Neutrophil (primary cell): ENCODE data around the gene MPC1.
"Not testable (repeated sequence)": the region's sequence is repeated elsewhere in the genome, so short reads cannot be mapped to it uniquely, and the experiment has no call there.

Experiments used
- H3K27ac ChIP-seq: fragments of 200-600 bp; sonication (generic); 2 replicates; pipeline ENCODE4 v1.5.1; 2016; ENCODE audit warnings: mild to moderate bottlenecking, moderate library complexity
- H3K27me3 ChIP-seq: fragments of 200-600 bp; sonication (generic); 2 replicates; pipeline ENCODE4 v1.6.0; 2016; ENCODE audit warnings: mild to moderate bottlenecking
- H3K36me3 ChIP-seq: fragments of 200-600 bp; sonication (generic); 2 replicates; pipeline ENCODE4 v1.5.1; 2017
- H3K4me1 ChIP-seq, 2 experiments: fragments of 200-600 bp in 1 of 2; sonication (generic) in 1 of 2; 1 replicate in 1 of 2; 2 replicates in 1 of 2; pipeline versions ENCODE4 v1.5.1 to v1.6.1; 2013 to 2016; ENCODE audit warnings: low read depth in 1 of 2, low read length in 1 of 2, mild to moderate bottlenecking in 1 of 2, moderate library complexity in 1 of 2; ENCODE audit not compliant: control insufficient read depth in 1 of 2, insufficient read depth in 1 of 2
- H3K4me3 ChIP-seq, 2 experiments: fragments of 200-600 bp in 1 of 2; sonication (generic) in 1 of 2; 1 replicate in 1 of 2; 2 replicates in 1 of 2; pipeline ENCODE4 v1.5.1; 2013 to 2016; ENCODE audit warnings: low read depth in 1 of 2, low read length in 1 of 2, mild to moderate bottlenecking in 1 of 2, moderate library complexity in 1 of 2
- H3K9me3 ChIP-seq: fragments of 200-600 bp; sonication (generic); 2 replicates; pipeline ENCODE4 v1.5.1; 2016
- TF ChIP-seq, protein P1 (sequence below): fragments of 200-600 bp; sonication (generic); IDR thresholded peaks from 2 replicates; pipeline ENCODE4 v1.5.1; 2016; ENCODE audit warnings: antibody characterized with exemption

MPC1 gene

DNA sequence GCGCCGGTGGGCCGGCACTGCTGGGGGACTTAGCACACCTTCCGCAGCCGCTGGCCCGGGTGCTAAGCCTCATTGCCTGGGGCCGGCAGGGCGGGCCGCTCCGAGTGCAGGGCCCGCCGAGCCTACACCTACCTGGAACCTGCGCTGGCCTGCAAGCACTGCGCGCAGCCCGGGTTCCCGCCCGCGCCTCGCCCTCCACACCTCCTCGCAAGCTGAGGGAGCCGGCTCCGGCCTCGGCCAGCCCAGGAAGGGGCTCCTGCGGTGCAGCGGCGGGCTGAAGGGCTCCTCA lies 10.7 kb upstream of the MPC1 start:
- Histone ChIP-seq H3K27ac (no peak overlapping the region), H3K4me3 (no peak overlapping the region), H3K36me3 (no peaks in the 10 kb centered on the region), H3K27me3 (peaks cover 53% of the 10 kb centered on the region), H3K4me1 (peaks cover 2 to 4% of the 10 kb centered on the region in 2 experiments), H3K9me3 (no peaks in the 10 kb centered on the region)
- TF ChIP-seq, protein P1, sequence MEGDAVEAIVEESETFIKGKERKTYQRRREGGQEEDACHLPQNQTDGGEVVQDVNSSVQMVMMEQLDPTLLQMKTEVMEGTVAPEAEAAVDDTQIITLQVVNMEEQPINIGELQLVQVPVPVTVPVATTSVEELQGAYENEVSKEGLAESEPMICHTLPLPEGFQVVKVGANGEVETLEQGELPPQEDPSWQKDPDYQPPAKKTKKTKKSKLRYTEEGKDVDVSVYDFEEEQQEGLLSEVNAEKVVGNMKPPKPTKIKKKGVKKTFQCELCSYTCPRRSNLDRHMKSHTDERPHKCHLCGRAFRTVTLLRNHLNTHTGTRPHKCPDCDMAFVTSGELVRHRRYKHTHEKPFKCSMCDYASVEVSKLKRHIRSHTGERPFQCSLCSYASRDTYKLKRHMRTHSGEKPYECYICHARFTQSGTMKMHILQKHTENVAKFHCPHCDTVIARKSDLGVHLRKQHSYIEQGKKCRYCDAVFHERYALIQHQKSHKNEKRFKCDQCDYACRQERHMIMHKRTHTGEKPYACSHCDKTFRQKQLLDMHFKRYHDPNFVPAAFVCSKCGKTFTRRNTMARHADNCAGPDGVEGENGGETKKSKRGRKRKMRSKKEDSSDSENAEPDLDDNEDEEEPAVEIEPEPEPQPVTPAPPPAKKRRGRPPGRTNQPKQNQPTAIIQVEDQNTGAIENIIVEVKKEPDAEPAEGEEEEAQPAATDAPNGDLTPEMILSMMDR, result no peak

GRCh38 chr6:166392755-166393534 lies 10.2 kb upstream of the MPC1 start:
- H3K27me3 ChIP-seq, result peaks cover 53% of the 10 kb centered on the region
- not testable (repeated sequence) for H3K36me3 ChIP-seq, H3K4me3 ChIP-seq, H3K9me3 ChIP-seq, H3K4me1 ChIP-seq, H3K27ac ChIP-seq

- Histone ChIP-seq H3K27ac (no peak overlapping the region), H3K9me3 (no peaks in the 10 kb centered on the region), H3K4me1 (peaks cover 14 to 15% of the 10 kb centered on the region in 2 experiments), H3K27me3 (peaks cover 39% of the 10 kb centered on the region), H3K36me3 (no peaks in the 10 kb centered on the region), H3K4me3 (no peak overlapping the region)
- TF ChIP-seq, protein P1, result no peak
Measured at GRCh38 chr6:166389119-166389518, 6.4 kb upstream of the MPC1 start.

DNA sequence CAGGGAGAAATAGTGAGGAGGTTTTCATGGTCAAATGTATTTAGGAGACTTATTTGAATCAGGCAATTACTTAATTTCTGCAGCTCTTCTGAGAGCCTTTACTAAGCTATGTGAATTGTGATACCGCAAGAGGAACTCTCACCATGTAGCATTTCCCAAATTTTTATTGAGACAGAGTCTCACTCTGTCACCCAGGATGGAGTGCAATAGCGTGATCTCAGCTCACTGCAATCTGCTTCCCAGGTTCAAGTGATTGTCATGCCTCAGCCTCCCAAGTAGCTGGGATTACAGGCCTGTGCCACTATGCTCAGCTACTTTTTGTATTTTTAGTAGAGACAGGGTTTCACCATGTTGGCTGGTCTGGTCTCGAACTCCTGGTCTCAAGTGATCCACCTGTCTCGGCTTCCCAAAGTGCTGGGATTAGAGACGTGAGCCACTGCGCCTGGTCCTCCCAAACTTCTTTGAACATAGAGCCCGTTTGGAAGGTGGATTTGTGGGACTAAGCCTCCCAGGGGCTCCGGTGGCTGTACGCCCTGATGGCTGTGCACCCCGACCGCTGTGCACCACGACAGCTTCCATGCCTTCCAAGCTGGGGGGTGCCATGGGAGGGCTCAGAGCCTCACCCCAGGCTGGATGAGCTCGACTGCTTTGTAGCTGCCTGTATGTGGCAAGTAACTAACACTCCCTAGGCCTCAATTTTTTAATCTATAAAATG lies 5.7 kb upstream of the MPC1 start:
- H3K27ac ChIP-seq, result no peak overlapping the region
- H3K36me3 ChIP-seq, result no peaks in the 10 kb centered on the region
- H3K27me3 ChIP-seq, result peaks cover 32% of the 10 kb centered on the region
- no peak overlapping the region for H3K4me3 ChIP-seq
- H3K9me3 ChIP-seq, result no peaks in the 10 kb centered on the region
- peaks cover 20 to 22% of the 10 kb centered on the region in 2 experiments for H3K4me1 ChIP-seq
- TF ChIP-seq, protein P1, result no peak

DNA sequence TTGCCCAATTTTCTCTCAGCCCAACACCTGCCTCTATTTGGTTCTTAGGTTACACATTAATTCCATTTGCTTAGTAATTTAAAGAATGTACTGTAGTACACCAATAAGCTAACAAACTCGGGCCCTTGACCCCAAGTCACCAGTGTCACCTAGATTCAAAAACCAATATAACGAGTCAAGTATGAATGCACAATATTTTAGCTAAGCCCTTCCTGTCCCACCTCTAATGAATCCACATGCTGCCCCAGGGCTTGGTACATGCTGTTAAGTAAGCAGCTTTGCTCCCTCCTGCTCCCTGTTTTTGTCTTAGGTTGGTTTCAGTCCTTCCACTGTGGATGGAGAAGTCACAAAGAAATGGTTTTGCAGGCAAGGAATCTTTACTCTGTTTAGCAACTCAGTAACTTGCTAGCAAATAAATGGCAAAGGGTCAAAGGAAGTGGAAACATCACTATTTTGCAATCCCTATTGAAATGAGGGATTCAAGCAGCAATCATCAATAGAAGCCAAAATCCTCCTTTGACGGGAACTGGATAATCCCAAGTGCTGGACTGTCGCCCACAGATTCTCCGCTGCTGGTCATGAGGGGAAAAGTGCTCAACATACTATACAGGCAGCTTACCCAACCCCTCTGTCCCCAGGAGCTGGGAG lies 5.0 kb upstream of the MPC1 start:
- TF ChIP-seq, protein P1, result no peak
- Histone ChIP-seq H3K9me3 (no peaks in the 10 kb centered on the region), H3K27ac (no peak overlapping the region), H3K4me1 (peaks cover 23% of the 10 kb centered on the region in 2 experiments), H3K27me3 (peaks cover 26% of the 10 kb centered on the region), H3K36me3 (no peaks in the 10 kb centered on the region), H3K4me3 (no peak overlapping the region)

DNA sequence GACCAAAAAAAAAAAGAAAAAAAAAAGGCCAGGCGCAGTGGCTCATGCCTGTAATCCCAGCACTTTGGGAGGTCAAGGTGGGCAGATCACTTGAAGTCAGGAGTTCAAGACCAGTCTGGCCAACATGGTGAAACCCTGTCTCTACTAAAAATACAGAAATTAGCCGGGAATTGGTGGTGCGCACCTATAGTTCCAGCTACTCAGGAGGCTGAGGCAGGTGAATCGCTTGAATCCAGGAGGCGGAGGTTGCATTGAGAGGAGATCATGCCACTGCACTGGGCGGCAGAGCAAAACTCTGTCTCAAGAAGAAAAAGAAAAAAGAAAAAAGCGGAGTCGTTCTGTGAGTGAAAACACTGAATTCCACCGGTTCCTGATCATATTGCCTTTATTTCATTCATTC lies 4.4 kb upstream of the MPC1 start:
- H3K36me3 ChIP-seq, H3K4me3 ChIP-seq, H3K27ac ChIP-seq, H3K9me3 ChIP-seq: not testable (repeated sequence)
- Histone ChIP-seq H3K4me1 (peaks cover 23 to 26% of the 10 kb centered on the region in 2 experiments), H3K27me3 (peaks cover 19% of the 10 kb centered on the region)
